ENCODE data around the gene COLEC12. TPM values are rescaled to one million over a fixed set of nuclear protein-coding genes. Genes with fewer than 3 reads are reported as not detected.

The COLEC12 gene
- total RNA-seq, 1 experiment from 2014 or later: not detected

GRCh38 chr18:468955-469790 is 31.3 kb downstream of the COLEC12 start:
- Histone ChIP-seq H3K4me1 (ENCODE audit: control insufficient read depth in 1 of 2, insufficient read depth in 2 of 2, low read length in 2 of 2) (no peaks in the 10 kb centered on the region), H3K4me3 (replicated peaks in 1 of 2; ENCODE audit: low read depth in 1 of 2, low read length in 2 of 2) (no peak overlapping the region), H3K79me2 (ENCODE audit: insufficient read depth, low read length) (no peaks in the 10 kb centered on the region), H4K20me1 (ENCODE audit: insufficient read depth) (no peaks in the 10 kb centered on the region), H3K27ac (ENCODE audit: low read depth, low read length) (no peak overlapping the region), H3K4me2 (ENCODE audit: low read length) (no peak overlapping the region), H3K9me2 (ENCODE audit: insufficient read depth) (no peaks in the 10 kb centered on the region), H3K27me3 (ENCODE audit: insufficient read depth, low read length) (peaks cover 6% of the 10 kb centered on the region; the same call in 1 of the 2 replicates), H3K9me3 (ENCODE audit: control insufficient read depth in 1 of 2, insufficient read depth in 1 of 2, low read depth in 1 of 2, low read length in 2 of 2) (no peaks in the 10 kb centered on the region), H3K9ac (ENCODE audit: low read length) (no peak overlapping the region), H3K36me3 (ENCODE audit: control insufficient read depth in 1 of 2, insufficient read depth in 2 of 2, low read length in 2 of 2) (no peaks in the 10 kb centered on the region), H2AFZ (ENCODE audit: low read depth, low read length, poor library complexity, severe bottlenecking) (no peak overlapping the region)
- BruUV-seq (replicated peaks): no TSS peak
- ATAC-seq: peak; percentile 52
- no peak for TF ChIP-seq JUND (IDR thresholded peaks at IDR 0.05)
- peak; percentile 32; the same call in 1 of the 2 replicates for TF ChIP-seq RAD21 (IDR thresholded peaks at IDR 0.05; ENCODE audit: low read depth)
- intact Hi-C loops (cut with micrococcal nuclease): no loop called here
- ChIA-PET POLR2A (no interaction called here), CTCF (no interaction called here), RAD21 (ENCODE audit: low non-redundant PET in 1 of 2, low total read pairs in 2 of 2, uncharacterized antibody in 2 of 2, unreplicated experiment in 2 of 2) (no interaction called here)
- DNase-seq (ENCODE audit: low read depth, low spot score): no peak

- DNase-seq (ENCODE audit: low read depth, low spot score) (no peak), ATAC-seq (no peak)
- no peak for TF ChIP-seq ZFX (IDR thresholded peaks at IDR 0.05)
- TF ChIP-seq, protein P1, sequence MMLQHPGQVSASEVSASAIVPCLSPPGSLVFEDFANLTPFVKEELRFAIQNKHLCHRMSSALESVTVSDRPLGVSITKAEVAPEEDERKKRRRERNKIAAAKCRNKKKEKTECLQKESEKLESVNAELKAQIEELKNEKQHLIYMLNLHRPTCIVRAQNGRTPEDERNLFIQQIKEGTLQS (IDR thresholded peaks at IDR 0.05): no peak
- TF ChIP-seq JUND (IDR thresholded peaks at IDR 0.05): no peak
- TF ChIP-seq CEBPB (IDR thresholded peaks at IDR 0.05; ENCODE audit: low read depth): no peak
- no peak for TF ChIP-seq ELF1 (IDR thresholded peaks at IDR 0.05; ENCODE audit: borderline replicate concordance, low read depth)
- no peak for TF ChIP-seq EZH2 (IDR thresholded peaks at IDR 0.05)
- TF ChIP-seq YY1 (IDR thresholded peaks at IDR 0.05; ENCODE audit: extremely low read depth, insufficient replicate concordance, low read depth, low read length): no peak
- TF ChIP-seq MAX (IDR thresholded peaks at IDR 0.05): no peak
- no peak for TF ChIP-seq CBX3 (IDR thresholded peaks at IDR 0.05; ENCODE audit: low read depth)
- TF ChIP-seq ZNF274 (IDR thresholded peaks at IDR 0.05; ENCODE audit: low read depth, low read length): no peak
- no peaks in the 10 kb centered on the region for H3K79me2 ChIP-seq (ENCODE audit: insufficient read depth, low read length)
- intact Hi-C loops (cut with micrococcal nuclease): no loop called here
- no peak overlapping the region for H3K4me3 ChIP-seq (replicated peaks in 1 of 2; ENCODE audit: low read depth in 1 of 2, low read length in 2 of 2)
- H3K4me2 ChIP-seq (ENCODE audit: low read length): no peak overlapping the region
- no peak overlapping the region for H3K9ac ChIP-seq (ENCODE audit: low read length)
- no peak overlapping the region for H3K27ac ChIP-seq (ENCODE audit: low read depth, low read length)
- no peaks in the 10 kb centered on the region for H4K20me1 ChIP-seq (ENCODE audit: insufficient read depth)
- H2AFZ ChIP-seq (ENCODE audit: low read depth, low read length, poor library complexity, severe bottlenecking): no peak overlapping the region
- BruUV-seq (replicated peaks): no TSS peak
- no peaks in the 10 kb centered on the region for H3K9me2 ChIP-seq (ENCODE audit: insufficient read depth)
- RAD21 ChIA-PET (ENCODE audit: low non-redundant PET in 1 of 2, low total read pairs in 2 of 2, uncharacterized antibody in 2 of 2, unreplicated experiment in 2 of 2): no interaction called here
- no peaks in the 10 kb centered on the region for H3K36me3 ChIP-seq (ENCODE audit: control insufficient read depth in 1 of 2, insufficient read depth in 2 of 2, low read length in 2 of 2)
- H3K27me3 ChIP-seq (ENCODE audit: insufficient read depth, low read length): peaks cover 21% of the 10 kb centered on the region
- CTCF ChIA-PET: no interaction called here
- POLR2A ChIA-PET: no interaction called here
- H3K4me1 ChIP-seq (ENCODE audit: control insufficient read depth in 1 of 2, insufficient read depth in 2 of 2, low read length in 2 of 2): no peaks in the 10 kb centered on the region
- H3K9me3 ChIP-seq (ENCODE audit: control insufficient read depth in 1 of 2, insufficient read depth in 1 of 2, low read depth in 1 of 2, low read length in 2 of 2): no peaks in the 10 kb centered on the region
These were observed 36.5 kb downstream of the COLEC12 start for GRCh38 chr18:463827-464541.

Measured in HCT116 (cell line).